ENCODE data around the gene CLASP2.

Gene CLASP2

DNA sequence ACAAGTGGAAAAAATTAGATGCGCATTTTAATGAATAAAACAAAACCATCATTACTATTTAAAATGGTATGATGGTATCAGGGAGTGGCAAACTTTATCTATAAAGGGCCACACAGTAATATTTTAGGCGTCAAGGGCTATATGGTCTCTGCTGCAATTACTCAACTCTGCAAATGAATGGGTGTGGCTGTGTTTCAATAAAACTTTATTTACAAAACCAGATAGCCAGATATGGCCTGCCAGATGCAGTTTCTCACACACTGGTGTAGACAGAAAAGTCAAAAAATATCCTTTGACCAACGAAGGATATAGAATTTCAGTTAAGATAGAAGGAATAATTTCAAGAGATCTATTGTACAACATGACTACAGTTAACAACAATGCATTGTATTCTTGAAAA is 83.8 kb downstream of the CLASP2 start:
- no peak for DNase-seq

DNA sequence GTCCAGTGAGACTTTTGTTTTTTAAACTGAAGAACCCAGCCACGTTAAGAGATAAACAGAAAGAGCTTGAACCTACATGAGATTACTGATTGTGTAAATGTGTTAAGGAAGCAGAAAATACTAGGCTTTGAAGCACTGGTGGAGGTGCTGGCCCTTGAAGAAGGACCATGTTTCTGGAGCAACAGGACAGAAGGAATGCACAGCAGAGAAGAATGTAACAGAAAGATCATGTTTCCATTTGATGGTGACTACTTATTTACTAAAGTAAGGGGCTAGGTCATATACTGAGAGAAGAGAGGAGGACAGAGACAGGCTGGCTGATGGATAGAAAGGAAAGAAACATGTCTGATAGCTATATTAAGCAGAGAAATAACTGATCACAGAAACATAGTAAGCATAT is 88.8 kb downstream of the CLASP2 start:
- DNase-seq = no peak

GRCh38 chr3:33624756-33625155 is 93.3 kb downstream of the CLASP2 start:
- no peak for DNase-seq

GRCh38 chr3:33613041-33613440 is 105.0 kb downstream of the CLASP2 start:
- no peak for DNase-seq

DNA sequence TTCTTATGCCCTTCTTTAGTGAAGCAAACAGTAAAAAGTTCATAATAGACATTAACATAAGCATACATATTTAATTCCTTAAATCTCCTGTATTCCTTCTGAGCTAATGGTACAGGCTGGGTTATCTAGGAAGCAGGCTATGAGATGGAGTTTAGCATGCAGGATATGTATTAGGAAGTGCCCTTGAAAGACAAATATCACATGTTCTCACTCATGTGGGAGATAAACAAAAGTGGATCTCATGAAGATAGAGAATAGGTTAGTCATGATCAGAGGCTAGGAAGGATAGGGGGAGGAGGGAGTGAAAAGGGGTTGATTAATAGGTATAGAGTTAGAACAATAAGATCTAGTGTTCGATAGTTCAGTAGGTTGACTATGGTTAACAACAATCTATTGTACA is 105.4 kb downstream of the CLASP2 start:
- no peak for DNase-seq

DNA sequence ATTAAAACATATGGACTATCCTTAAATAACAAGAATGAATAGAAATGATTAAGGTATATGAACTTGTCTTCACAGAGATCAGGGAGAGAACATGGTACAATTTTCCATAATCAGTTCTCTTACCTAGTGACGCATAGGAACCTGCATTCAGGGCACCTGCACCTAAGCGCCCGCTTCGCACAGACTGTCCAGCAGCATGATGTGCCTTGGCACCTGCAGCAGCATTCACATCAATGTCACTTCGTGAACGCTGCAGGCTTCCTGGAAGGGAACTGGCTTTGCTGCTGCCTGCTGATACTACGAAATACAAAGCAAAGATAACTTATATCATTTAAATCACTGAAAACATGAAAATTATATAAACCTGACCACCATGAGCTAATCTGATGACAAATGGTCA is 115.2 kb downstream of the CLASP2 start:
- no peak for DNase-seq

DNA sequence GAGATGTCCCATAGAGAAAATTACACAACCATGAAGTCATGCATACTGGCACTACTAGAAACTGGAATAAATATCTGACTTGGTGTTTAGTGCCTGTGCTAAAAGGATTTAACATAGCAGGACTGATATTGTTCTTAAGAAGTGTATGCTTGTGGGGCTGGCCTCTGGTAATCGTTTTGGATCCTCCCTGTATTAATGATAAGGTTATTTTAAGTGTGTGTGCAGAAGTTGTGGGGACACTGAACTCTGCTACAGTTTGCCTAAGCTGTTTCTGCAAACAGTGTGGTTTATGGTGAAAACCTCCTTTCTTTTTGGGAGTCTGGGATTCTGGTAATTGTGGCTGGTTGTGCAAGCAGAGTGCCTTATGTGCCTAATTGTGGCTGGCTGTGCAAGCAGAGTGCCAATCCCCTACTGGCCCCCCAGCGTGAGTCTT is 120.8 kb downstream of the CLASP2 start:
- no peak for DNase-seq

- no peak for DNase-seq
Observed at GRCh38 chr3:33592999-33593398, 125.1 kb downstream of the CLASP2 start.

- no peak for DNase-seq
Observed at GRCh38 chr3:33590541-33590940, 127.5 kb downstream of the CLASP2 start.

- DNase-seq = no peak
Observed at GRCh38 chr3:33586402-33586801, 131.7 kb downstream of the CLASP2 start.

DNA sequence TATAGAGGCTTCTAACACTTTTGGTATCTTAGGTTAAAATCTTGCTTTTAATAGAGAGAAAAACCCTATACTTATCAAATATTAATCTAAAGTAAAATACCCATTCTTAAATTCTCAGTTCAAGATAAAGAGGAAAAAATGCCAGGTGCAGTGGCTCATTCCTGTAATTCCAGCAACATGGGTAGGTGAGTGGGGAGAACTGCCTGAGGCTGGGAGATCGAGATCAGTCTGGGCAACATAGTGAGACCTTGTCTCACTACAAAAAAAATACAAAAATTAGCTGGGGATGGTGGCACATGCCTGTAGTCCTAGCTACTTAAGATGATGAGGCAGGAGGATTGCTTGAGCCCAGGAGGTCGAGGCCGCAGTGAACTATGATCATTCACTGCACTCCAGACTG is 135.8 kb downstream of the CLASP2 start:
- DNase-seq = no peak

DNA sequence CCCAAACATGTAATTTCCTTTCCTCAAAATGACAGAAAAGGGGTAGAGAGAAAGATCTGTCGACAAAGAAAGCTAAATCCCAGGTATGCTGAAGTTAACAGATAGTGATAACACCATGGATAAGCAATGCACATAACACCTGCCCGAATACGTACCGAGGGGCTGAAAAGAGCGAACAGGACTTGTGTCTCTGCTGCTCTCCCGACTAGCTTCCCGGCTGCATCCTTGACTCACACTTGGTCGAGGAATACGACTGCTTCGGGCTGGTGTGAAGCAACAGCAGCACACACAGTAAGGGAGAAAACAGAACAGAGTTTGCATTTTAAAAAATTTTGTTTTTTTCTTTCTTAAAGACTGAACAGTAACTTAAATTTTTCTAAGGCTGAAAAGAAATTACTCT is 136.4 kb downstream of the CLASP2 start:
- no peak for DNase-seq

DNA sequence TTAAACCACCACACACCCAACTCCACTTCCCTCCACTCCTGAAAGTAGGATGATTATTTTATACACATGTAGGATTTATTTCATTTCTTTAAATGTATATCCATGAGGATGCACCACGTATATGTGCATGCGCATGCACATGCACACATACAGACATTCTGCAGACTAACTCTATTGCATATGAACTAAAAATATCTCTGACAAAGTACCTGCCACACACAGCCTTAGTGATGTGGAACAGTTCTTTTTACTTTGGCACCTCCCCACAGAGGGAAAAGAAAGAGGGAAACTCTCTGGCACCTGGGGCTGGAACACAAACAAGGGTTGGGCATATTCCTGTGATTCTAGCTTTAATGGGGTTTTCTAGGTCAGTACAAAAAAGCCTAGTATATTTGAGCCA is 138.2 kb downstream of the CLASP2 start:
- no peak for DNase-seq

GRCh38 chr3:33579178-33579510 is 138.9 kb downstream of the CLASP2 start:
- DNase-seq = no peak

- DNase-seq = peak; percentile 8
Observed at GRCh38 chr3:33578325-33579177, 139.5 kb downstream of the CLASP2 start.

- DNase-seq = no peak
Observed at GRCh38 chr3:33577588-33577987, 140.5 kb downstream of the CLASP2 start.

- no peak for DNase-seq
Observed at GRCh38 chr3:33577173-33577572, 140.9 kb downstream of the CLASP2 start.

- DNase-seq = no peak
Observed at GRCh38 chr3:33575311-33575710, 142.7 kb downstream of the CLASP2 start.

GRCh38 chr3:33557829-33558228 is 160.2 kb downstream of the CLASP2 start:
- DNase-seq = no peak

DNA sequence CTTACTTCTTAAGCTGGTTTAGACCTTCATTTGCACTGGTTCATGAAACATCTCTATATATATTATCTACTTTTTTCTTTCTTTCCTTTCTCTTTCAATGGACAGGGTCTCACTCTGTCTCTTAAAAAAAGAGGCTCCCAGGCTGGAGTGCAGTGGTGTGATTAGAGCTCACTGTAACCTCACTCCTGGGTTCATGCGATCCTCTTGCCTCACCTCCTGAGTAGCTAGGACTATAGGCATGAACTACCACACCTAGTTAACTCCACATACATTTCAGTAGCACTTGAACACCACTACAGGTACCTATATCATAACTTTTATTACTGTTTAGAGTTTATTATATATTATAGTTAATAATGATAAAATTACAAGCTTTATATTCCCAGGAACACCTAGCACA is 160.8 kb downstream of the CLASP2 start:
- DNase-seq = no peak

- no peak for DNase-seq
Observed at GRCh38 chr3:33547101-33547500, 171.0 kb downstream of the CLASP2 start.

GRCh38 chr3:33544126-33544525 is 173.9 kb downstream of the CLASP2 start:
- peak; percentile 42 for DNase-seq

DNA sequence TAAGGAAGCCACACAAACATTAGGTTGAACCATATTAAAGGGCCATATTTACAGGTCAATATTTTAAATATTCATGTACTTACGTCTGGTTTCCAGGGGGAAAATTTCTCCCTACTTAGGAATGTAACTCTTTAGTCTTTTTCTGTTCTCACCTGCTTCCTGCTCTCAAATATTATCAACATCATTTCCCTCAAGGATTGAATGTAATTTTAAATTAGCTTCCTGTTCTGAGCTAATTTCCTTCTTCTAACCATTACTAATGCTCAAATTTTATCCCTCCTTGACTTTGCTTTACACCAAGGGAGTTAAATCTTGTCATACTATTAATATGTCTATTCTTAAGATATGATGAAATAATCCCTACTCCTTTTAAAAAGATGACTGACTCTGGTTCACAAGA is 174.5 kb downstream of the CLASP2 start:
- no peak for DNase-seq

GRCh38 chr3:33541918-33542317 is 176.1 kb downstream of the CLASP2 start:
- no peak for DNase-seq

- no peak for DNase-seq
Observed at GRCh38 chr3:33538678-33539339, 179.2 kb downstream of the CLASP2 start.
